Rectal smooth muscle tissue (tissue), 1 donor: ENCODE results near the gene GPR152.
"Not testable (repeated sequence)": the region's sequence is repeated elsewhere in the genome, so short reads cannot be mapped to it uniquely, and the experiment has no call there.

ENCODE experiments used
- H3K27ac ChIP-seq: one replicate; pipeline ENCODE4 v1.7.0; 2013; ENCODE audit warnings: low read depth, low read length, inconsistent platforms
- H3K27me3 ChIP-seq: one replicate; pipeline ENCODE4 v1.7.0; 2013; ENCODE audit warnings: low read length; ENCODE audit not compliant: control insufficient read depth, insufficient read depth
- H3K36me3 ChIP-seq: one replicate; pipeline ENCODE4 v1.7.0; 2013; ENCODE audit warnings: low read length; ENCODE audit not compliant: control insufficient read depth, insufficient read depth
- H3K4me1 ChIP-seq: one replicate; pipeline ENCODE4 v1.7.0; 2013; ENCODE audit warnings: low read length; ENCODE audit not compliant: control insufficient read depth, insufficient read depth
- H3K4me3 ChIP-seq: one replicate; pipeline ENCODE4 v1.7.0; 2013; ENCODE audit warnings: low read length
- H3K9ac ChIP-seq: one replicate; pipeline ENCODE4 v1.7.0; 2013; ENCODE audit warnings: low read length

The GPR152 gene

GRCh38 chr11:67402192-67402839 is 50.2 kb downstream of the GPR152 start:
- peak overlapping the region; percentile 76 for H3K4me3 ChIP-seq
- peaks cover 13% of the 10 kb centered on the region for H3K4me1 ChIP-seq
- H3K9ac ChIP-seq = peak overlapping the region; percentile 82
- peak overlapping the region; percentile 90 for H3K27ac ChIP-seq
- H3K27me3 ChIP-seq = not testable (repeated sequence)
- peaks cover 20% of the 10 kb centered on the region for H3K36me3 ChIP-seq

DNA sequence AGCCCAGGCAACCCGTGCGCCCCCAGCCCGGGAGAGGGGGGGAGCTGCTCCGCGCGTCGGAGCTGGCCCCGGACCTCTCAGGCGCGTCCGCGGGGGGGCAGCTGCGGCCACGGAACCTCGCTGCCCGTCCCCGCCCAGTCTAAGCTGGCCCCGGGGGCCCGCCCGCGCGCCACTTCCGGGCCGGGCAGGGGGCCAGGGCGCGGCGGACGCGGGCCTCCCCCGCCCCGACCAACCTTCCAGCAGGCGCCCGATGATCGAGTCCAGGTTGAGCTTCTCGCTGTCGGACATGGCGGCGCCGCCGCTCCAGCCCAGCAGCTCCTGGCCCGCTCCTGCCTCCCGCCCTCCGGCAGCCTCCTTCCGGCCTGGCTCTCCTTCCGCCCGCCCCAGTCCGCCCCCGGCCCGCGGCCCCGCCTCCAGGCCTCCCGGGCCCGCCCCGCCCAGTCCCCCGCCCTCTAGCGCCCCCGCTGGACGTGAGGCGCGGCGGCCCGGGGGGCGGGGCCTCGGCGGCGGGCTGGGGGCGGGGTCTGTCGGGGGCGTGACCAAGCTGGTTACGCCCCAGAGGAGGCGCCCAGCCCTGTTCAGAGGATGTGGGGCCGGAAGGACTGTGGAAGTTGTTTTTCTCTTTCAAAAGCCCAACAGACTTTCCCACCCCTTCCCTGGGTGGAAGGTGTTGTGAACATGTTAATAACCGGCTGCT is 50.9 kb downstream of the GPR152 start, which contains the start of gene PPP1CA:
Gene PPP1CA (minus strand): TSS at position 364 of the 697 bp plus-strand sequence. CDS start 76 bp downstream, at position 288.
- peak within 1 kb of the TSS; percentile 82 for H3K9ac ChIP-seq
- H3K27me3 ChIP-seq = no peaks in the 10 kb centered on the region
- peak within 1 kb of the TSS; percentile 91 for H3K27ac ChIP-seq
- H3K36me3 ChIP-seq = peaks cover 20% of the 10 kb centered on the region
- H3K4me1 ChIP-seq = peaks cover 13% of the 10 kb centered on the region
- H3K4me3 ChIP-seq = peak within 1 kb of the TSS; percentile 87
